Urinary bladder (tissue), 4 donors: ENCODE measurements around the gene PCGF5. TPM values are rescaled to one million over a fixed set of nuclear protein-coding genes. Genes with fewer than 3 reads are reported as not detected.
"Not testable (repeated sequence)": the region's sequence is repeated elsewhere in the genome, so short reads cannot be mapped to it uniquely, and the experiment has no call there.

Source experiments
- DNase-seq: peaks from one replicate; pipeline ENCODE4 v3.0.0-alpha.2; 2015; ENCODE audit errors: extremely low spot score
- H3K27ac ChIP-seq: one replicate; pipeline ENCODE4 v1.5.1; 2013; ENCODE audit warnings: low read depth, mild to moderate bottlenecking, moderate library complexity
- H3K36me3 ChIP-seq: one replicate; pipeline ENCODE4 v1.6.1; 2013; ENCODE audit warnings: mild to moderate bottlenecking, moderate library complexity; ENCODE audit not compliant: insufficient read depth
- H3K4me1 ChIP-seq: one replicate; pipeline ENCODE4 v1.6.1; 2013; ENCODE audit warnings: mild to moderate bottlenecking, moderate library complexity; ENCODE audit not compliant: insufficient read depth
- H3K4me3 ChIP-seq: one replicate; pipeline ENCODE4 v1.5.1; 2013; ENCODE audit warnings: low read depth, low read length
- WGBS: extraction: QIAGEN DNeasy Blood & Tissue Kit; methylation state at CpG from one replicate; pipeline ENCODE4 v1.1.7; 2013; 5-methylcytosine and 5-hydroxymethylcytosine counted together
- polyA plus RNA-seq: library from polyadenylated mRNA; stranded (reverse); fragments of 200-250 nt; gene quantifications from one replicate; pipeline ENCODE4 v1.2.3, GENCODE V29; 2013
- total RNA-seq: library from RNA; depleted of rRNA; stranded (reverse); fragments of >200 nt; gene quantifications from one replicate; pipeline ENCODE4 v1.2.3, GENCODE V29; 2014
- donor health status: healthy with polysubstance abuse.
- donor health status: healthy.

The PCGF5 gene
- total and polyA plus RNA-seq, 2 donors = 20.3 to 51.2 TPM

DNA sequence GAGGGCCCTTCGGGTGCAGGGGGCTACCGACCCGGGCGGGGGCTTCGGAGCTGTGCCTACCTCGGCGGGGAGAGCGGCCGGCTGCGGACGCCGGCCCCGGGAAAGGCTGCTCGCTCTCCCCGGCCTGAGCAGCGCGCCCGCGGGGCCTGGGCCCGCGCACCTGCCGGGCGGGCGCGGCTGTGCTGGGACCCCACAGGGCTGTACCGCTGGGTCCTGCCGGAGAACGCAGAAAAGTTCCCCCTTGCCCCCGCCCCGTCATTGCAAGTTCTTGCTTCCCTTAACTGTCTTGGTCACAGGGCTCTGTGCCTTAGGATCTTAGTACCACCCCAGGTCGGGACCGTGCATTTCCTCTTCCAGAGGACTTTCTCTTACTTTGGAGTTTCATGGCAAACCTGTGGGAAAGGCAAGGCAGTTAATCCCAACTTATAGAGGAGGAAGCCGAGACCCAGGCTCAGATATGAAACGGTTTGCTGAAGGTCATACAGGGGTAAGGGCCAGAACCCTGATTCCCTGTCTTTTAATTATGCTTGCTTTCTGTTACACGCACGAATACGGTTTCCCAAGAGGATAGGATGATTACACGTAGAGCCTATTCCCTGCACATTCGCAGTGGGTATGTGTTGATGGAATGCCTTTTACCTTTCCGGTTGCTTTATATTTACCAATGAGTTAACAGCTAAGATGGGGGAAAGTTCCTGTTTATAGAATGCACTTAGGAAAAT, 652 bp downstream of the PCGF5 start:
- WGBS = 1% methylated on average over 40 of the region's 40 CpGs
- Histone ChIP-seq H3K4me3 (peak overlapping the region; percentile 99), H3K4me1 (peaks cover 1% of the 10 kb centered on the region), H3K27ac (peak overlapping the region; percentile 95), H3K36me3 (no peaks in the 10 kb centered on the region)
- DNase-seq = no peak

DNA sequence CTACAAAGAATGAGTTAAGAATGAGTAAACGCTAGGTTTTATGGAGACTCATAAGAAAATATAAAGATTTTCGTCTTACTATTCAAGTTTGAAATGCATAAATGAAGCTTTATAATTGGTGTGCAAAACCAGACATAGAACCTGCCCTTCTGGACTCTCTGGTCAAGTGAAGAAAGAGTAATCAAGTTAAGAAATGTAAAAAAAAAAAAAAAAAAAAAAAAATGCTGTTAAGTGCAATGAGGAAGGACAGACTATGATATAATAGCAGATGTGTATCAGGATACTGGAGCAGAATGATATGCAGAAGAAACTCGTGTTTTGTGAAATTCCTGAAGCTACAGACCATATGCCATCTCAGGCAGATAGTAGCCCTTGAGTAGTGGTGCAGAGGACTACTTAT, 5.6 kb downstream of the PCGF5 start:
- no peak overlapping the region for H3K27ac ChIP-seq
- peaks cover 4% of the 10 kb centered on the region for H3K4me1 ChIP-seq
- peaks cover 3% of the 10 kb centered on the region for H3K36me3 ChIP-seq
- 84% methylated on average over 3 of the region's 3 CpGs for WGBS
- no peak overlapping the region for H3K4me3 ChIP-seq
- no peak for DNase-seq

DNA sequence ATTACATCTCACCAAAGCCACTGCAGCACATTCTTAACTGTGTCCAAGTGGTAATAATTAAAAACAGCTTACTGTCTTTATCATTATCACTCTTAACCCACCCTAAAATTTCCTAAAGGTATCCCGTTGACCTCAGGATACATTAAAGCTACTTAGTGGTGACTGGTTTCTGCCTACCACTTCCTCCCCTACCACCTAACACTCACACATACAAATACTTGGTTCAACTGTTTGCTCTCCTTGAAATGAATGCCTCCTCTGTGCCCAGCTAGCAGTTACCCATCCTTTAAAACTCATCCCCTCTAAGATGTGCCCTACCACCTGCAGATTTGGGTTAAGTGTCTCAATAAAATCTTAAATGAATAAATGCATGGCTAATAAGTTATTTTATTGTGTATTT, 7.1 kb downstream of the PCGF5 start:
- WGBS = 56% methylated on average over 1 of the region's 1 CpG
- no peak for DNase-seq
- peaks cover 4% of the 10 kb centered on the region for H3K4me1 ChIP-seq
- peaks cover 3% of the 10 kb centered on the region for H3K36me3 ChIP-seq
- no peak overlapping the region for H3K4me3 ChIP-seq
- no peak overlapping the region for H3K27ac ChIP-seq

DNA sequence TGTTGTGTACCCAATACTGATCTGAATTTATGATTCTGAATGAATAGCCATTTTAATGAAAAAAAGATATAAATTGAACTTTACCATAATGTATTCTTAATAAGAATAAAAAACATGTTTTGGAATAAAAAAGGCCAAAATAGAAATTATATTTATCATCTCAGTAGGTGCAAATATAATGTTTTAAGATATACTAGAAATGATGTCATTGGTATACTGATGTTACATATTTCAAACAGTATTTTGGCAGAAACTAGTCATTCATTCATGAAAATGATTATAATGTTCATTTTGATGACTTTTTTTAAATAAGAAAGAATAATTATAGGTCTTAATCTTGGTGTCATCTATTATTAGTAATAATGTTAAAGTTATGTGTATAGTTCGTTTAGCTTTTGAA, 9.2 kb downstream of the PCGF5 start:
- DNase-seq = no peak
- Histone ChIP-seq H3K4me3 (no peak overlapping the region), H3K36me3 (peaks cover 3% of the 10 kb centered on the region), H3K4me1 (peaks cover 3% of the 10 kb centered on the region), H3K27ac (no peak overlapping the region)
- WGBS = 79% methylated on average over 1 of the region's 1 CpG

DNA sequence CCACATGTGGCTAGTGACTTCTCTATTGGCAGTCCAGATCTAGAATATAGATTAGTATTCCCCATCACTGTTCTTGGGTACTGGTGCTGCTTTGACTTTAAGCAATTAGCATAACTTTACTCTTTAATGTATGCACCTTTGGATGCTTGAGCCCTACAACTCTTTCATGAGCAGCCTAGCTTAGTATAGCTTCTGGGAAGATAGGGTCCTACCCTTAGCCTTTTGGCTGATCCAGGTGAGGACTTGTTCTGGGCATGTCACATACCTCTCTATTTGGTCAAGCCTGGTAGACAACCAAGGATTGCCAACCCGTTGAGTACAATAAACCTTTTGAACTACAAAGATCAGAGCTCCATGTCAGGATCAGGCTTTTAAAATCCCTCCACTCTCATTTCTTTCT, 17.7 kb downstream of the PCGF5 start:
- 89% methylated on average over 1 of the region's 1 CpG for WGBS
- Histone ChIP-seq H3K27ac (no peak overlapping the region), H3K4me3 (no peak overlapping the region), H3K36me3 (no peaks in the 10 kb centered on the region), H3K4me1 (no peaks in the 10 kb centered on the region)
- no peak for DNase-seq

DNA sequence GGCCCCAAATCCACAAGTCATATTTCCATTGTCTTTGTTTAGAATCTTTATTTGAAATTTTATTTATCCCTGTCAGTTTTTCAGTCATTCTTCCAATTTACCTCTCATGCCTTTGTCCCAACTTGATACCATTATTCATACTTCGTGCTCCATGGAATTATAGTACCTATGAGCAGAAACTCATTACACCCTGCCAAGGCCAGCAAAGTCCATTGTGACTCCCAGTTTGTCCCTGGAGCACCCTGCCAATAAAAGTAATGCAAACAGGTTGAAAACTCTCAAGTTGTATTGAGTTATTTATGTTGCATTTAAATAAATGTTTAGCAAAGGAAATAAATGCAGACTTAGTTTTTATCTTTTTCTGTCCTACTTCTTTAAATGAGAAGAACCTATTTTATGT, 19.3 kb downstream of the PCGF5 start:
- WGBS = 89% methylated on average over 1 of the region's 1 CpG
- Histone ChIP-seq H3K36me3 (no peaks in the 10 kb centered on the region), H3K4me3 (no peak overlapping the region), H3K27ac (no peak overlapping the region), H3K4me1 (no peaks in the 10 kb centered on the region)
- no peak for DNase-seq

DNA sequence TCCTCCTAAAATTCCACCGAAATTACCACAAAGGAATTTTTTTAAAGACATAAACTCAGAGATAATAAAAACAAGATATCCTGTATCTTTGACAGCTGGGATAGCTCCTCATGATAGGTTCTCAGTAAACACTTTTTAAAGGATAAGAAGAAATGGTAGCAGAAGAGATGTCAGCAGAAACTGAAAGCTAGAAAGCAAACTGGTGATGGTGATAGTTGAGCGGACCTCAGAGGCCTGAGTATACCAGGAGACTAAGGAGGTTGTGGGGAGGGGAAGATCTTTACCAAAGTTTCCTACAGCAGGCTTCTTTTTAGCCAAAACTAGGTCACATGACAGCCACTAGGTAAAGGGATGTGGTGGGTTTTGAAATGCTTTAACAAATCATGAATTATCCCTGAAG, 22.5 kb downstream of the PCGF5 start:
- no peak overlapping the region for H3K27ac ChIP-seq
- H3K4me3 ChIP-seq = no peak overlapping the region
- no peaks in the 10 kb centered on the region for H3K4me1 ChIP-seq
- 61% methylated on average over 2 of the region's 2 CpGs for WGBS
- no peak for DNase-seq
- H3K36me3 ChIP-seq = no peaks in the 10 kb centered on the region

DNA sequence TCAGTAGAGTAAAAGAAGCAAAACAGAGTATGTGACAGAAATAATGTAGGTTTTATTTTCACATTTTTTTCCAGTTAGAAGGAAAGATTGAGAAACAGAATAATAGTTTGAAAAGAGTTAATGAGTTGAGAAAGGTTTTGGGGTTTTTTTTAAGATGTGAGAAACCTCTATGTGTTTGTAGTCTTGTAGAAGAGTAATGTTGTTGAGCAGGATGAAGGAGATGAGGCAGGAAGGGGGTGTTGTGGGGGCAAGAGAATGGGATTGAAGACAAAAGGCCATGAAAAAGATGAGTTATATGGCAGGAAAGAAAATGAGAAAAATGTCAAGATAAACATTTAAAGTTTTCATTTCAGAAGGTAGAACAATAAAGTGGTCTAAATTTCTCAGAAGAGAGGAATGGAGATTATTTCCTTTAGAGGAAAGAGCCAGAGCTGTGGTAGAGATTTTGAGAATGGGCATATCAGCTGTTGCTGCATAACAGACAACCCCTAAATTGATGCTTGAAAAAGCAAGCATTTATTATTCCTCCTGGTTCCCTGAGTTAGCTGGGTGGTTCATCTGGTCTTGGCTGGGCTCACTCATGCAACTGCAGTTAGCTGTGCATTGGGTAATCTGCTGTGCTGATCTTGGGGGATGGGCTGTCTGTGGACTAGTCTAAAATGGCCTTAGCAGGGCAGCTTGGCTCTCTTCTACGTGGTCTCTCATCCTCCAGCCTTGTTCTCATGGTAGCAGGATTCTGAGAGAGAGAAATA, 27.1 kb downstream of the PCGF5 start:
- no peak for DNase-seq
- Histone ChIP-seq H3K27ac (no peak overlapping the region), H3K4me1 (peaks cover 1% of the 10 kb centered on the region), H3K36me3 (peaks cover 2% of the 10 kb centered on the region), H3K4me3 (no peak overlapping the region)
- 47% methylated on average over 1 of the region's 1 CpG for WGBS

DNA sequence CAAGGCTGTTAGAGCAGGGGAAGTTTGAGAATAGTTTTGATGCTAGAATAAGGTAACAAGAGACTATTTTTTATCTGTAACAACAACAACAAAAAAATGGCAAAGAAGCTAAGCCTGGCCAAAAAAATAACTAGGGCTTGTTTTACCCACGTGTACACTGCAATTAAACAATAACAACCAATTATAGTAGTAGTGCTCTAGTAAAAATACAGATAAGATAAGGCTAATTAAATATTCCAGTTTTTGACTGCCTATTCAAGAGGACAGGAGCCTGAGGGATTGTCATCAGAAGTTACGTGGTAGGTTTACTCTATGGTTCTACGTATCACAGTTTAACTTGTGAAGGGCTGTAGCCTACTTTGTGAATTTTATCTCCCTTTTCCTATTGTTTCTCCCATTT, 29.2 kb downstream of the PCGF5 start:
- H3K27ac ChIP-seq = no peak overlapping the region
- peaks cover 2% of the 10 kb centered on the region for H3K36me3 ChIP-seq
- 65% methylated on average over 3 of the region's 3 CpGs for WGBS
- no peak for DNase-seq
- peaks cover 1% of the 10 kb centered on the region for H3K4me1 ChIP-seq
- H3K4me3 ChIP-seq = no peak overlapping the region

DNA sequence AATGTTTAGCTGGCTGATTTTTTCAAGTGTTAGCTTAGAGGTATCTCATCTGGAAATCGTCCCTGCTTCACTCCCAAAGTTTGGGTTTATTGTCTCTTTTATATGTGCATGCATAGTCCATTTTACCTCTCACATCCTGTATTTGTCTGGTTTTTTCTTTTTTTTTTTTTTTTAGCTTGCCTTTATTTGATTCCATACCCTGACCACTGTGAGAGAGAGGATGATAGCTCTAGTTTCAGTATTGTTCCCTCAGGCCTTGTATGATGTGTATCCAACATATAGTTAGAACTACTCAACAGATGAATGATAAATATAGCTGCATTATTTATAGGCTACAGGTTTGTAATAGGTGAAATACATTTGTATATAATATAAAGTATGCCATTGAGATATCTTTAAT, 29.9 kb downstream of the PCGF5 start:
- peaks cover 5% of the 10 kb centered on the region for H3K36me3 ChIP-seq
- peaks cover 1% of the 10 kb centered on the region for H3K4me1 ChIP-seq
- 39% methylated on average over 1 of the region's 1 CpG for WGBS
- H3K4me3 ChIP-seq = no peak overlapping the region
- DNase-seq = no peak
- H3K27ac ChIP-seq = no peak overlapping the region

DNA sequence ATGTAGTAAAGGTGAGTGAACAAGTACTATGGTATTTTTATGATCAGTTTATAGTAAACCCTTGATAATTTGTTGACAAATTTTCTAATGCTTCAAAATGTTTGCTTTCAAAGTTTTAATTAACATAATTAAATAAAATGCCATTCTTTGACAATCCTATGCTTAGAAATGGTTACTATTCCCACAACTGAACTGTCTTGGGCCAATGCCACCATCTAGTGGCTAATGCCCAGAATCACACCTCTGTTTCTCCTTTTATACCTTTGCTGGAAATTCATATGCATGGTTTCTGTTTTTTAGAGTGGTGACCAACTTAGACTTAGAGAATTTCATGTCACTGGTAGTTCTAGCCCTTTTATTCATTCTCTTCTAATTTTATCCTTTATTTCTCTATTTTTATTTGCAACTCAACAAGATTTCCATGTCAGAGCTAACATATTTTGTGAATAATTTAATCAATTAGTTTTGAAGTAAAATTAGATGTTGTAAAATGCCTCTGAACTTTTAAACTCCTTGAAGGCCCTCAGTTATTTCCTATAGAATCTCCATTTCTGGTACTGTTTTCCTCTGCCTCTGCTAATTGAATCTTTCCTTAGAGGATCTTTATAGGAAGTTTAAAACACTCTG, 31.1 kb downstream of the PCGF5 start:
- Histone ChIP-seq H3K4me1 (peaks cover 1% of the 10 kb centered on the region), H3K4me3 (no peak overlapping the region), H3K27ac (no peak overlapping the region), H3K36me3 (peaks cover 6% of the 10 kb centered on the region)
- peak; percentile 33 for DNase-seq

DNA sequence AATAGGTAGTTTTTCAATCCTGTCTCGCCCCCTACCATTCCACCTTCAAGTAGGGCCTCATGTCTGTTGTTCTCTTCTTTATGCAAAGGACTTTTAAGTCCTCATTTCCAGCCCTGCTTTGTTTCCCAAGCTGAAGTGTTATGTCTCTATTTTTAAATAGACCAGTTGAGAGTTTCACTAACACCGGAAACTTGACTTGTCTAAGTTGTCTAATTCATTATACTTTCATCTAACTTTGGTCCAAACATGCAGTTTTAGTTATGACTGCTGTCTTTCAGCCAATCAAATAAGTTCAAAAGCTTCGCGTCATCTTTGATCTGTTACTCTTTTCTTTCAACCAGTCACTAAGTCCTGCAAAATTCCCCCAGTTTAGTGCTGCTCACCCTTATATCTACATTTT, 32.8 kb downstream of the PCGF5 start:
- Histone ChIP-seq H3K4me1 (no peaks in the 10 kb centered on the region), H3K4me3 (no peak overlapping the region), H3K27ac (no peak overlapping the region), H3K36me3 (peaks cover 6% of the 10 kb centered on the region)
- DNase-seq = no peak
- 95% methylated on average over 4 of the region's 4 CpGs for WGBS

DNA sequence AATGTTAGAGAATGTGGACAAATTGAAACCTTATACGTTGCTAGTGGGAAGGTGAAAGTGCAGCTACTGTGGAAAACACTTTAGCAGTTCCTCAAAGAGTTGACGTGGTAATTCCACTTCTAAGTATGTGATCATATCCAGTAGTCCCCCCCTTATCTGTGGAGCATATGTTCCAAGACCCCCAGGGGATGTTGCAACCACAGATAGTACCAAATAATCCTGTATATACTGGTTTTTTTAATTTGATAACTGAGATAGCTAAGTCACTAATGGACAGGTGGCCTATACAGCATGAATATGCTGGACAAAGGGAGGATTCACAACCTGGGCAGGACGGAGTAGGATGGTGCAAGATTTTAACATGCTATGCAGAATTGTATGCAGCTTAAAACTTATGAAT, 36.8 kb downstream of the PCGF5 start:
- H3K27ac ChIP-seq = no peak overlapping the region
- no peaks in the 10 kb centered on the region for H3K4me1 ChIP-seq
- WGBS = 96% methylated on average over 3 of the region's 3 CpGs
- no peak overlapping the region for H3K4me3 ChIP-seq
- DNase-seq = no peak
- H3K36me3 ChIP-seq = peaks cover 5% of the 10 kb centered on the region

DNA sequence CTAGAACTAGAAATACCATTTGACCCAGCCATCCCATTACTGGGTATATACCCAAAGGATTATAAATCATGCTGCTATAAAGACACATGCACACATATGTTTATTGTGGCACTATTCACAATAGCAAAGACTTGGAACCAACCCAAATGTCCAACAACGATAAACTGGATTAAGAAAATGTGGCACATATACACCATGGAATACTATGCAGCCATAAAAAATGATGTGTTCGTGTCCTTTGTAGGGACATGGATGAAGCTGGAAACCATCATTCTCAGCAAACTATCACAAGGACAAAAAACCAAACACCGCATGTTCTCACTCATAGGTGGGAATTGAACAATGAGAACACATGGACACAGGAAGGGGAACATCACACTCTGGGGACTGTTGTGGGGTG, 40.0 kb downstream of the PCGF5 start:
- H3K36me3 ChIP-seq, DNase-seq, H3K4me1 ChIP-seq, H3K4me3 ChIP-seq, H3K27ac ChIP-seq: not testable (repeated sequence)
- 87% methylated on average over 3 of the region's 3 CpGs for WGBS
